ENCODE measurements around the gene VPS11. TPM values are rescaled to one million over a fixed set of nuclear protein-coding genes. Genes with fewer than 3 reads are reported as not detected.

VPS11 gene
- total RNA-seq, 1 donor from 2014 or later = 45.6 TPM

DNA sequence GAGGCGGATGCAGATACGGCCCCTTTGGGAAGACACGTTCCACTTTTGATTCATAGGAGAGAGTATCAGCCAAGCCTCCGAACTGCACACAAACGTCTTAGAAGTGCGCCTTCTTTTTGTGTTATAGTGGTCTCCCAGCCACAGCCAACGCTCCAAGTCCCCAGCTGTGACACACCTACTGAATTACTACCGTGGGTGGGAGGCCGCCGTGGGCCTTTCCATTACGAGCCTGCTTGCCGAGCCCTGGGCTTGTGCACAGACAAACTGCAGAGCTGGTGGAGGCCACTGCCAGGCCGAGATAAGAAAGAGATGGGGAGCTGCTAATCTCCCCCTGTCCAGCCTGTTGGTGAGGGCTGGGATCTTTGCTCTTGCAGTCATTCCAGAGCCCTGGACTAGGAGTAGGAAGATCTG, 17.8 kb downstream of the VPS11 start:
- H3K36me3 ChIP-seq = peaks cover 23% of the 10 kb centered on the region
- no peaks in the 10 kb centered on the region for H3K9me3 ChIP-seq
- intact Hi-C loops (cut with DNase I) = no loop called here
- TF ChIP-seq, protein P1, sequence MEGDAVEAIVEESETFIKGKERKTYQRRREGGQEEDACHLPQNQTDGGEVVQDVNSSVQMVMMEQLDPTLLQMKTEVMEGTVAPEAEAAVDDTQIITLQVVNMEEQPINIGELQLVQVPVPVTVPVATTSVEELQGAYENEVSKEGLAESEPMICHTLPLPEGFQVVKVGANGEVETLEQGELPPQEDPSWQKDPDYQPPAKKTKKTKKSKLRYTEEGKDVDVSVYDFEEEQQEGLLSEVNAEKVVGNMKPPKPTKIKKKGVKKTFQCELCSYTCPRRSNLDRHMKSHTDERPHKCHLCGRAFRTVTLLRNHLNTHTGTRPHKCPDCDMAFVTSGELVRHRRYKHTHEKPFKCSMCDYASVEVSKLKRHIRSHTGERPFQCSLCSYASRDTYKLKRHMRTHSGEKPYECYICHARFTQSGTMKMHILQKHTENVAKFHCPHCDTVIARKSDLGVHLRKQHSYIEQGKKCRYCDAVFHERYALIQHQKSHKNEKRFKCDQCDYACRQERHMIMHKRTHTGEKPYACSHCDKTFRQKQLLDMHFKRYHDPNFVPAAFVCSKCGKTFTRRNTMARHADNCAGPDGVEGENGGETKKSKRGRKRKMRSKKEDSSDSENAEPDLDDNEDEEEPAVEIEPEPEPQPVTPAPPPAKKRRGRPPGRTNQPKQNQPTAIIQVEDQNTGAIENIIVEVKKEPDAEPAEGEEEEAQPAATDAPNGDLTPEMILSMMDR (IDR thresholded peaks at IDR 0.05) = no peak
- H3K27me3 ChIP-seq (ENCODE audit: low read depth) = no peaks in the 10 kb centered on the region
- peaks cover 15% of the 10 kb centered on the region for H3K4me1 ChIP-seq
- no peak for DNase-seq
- no peak for ATAC-seq
- H3K4me3 ChIP-seq = peak overlapping the region; percentile 73
- peak overlapping the region; percentile 93 for H3K27ac ChIP-seq

DNA sequence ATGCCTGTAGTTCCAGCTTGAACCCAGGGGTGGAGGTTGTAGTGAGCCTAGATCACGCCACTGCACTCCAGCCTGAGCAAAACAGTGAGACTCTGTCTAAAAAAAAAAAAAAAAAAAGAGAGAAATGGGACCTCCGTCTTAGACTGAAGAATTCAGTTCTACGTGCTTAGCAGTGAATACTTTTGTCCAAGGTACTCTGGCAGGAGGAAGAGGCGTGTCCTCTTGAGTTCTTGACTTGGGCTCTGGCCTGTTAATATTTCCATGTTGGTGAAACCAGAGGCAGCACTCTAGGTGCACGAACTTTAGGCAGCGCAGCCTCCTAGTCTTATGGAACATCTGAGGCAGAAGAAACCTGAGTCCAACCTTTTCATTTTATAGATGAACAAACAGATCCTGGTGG, 19.5 kb downstream of the VPS11 start:
- Histone ChIP-seq H3K4me3 (no peak overlapping the region), H3K36me3 (peaks cover 8% of the 10 kb centered on the region), H3K27ac (no peak overlapping the region), H3K9me3 (no peaks in the 10 kb centered on the region), H3K4me1 (peaks cover 15% of the 10 kb centered on the region), H3K27me3 (ENCODE audit: low read depth) (no peaks in the 10 kb centered on the region)
- ATAC-seq = no peak
- TF ChIP-seq, protein P1 (IDR thresholded peaks at IDR 0.05) = no peak
- DNase-seq = no peak
- intact Hi-C loops (cut with DNase I) = no loop called here

DNA sequence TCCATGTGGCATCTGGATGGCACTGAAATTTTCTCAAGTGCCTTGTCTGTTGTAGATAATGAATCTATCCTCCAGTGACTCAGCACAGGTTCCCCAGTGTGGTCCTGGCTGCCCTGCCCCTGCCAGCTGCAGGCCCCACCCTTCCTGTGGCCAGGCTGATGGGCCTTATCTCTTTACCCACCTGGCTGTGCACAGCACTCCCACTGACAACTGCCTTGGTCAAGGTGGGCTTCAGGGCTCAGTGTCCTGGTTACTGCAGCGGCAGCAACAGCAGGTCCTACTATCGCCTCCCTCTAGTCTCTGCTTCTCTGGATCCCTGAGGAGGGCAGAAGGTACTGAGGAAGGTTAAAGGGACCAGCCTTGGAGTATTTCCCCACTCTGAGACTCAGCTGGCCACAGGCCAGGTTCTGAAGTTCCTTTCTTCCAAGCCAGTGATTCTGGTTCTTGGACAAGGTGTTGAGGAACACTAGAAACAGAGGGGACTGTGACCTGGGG, 20.2 kb downstream of the VPS11 start:
- Histone ChIP-seq H3K4me3 (no peak overlapping the region), H3K9me3 (no peaks in the 10 kb centered on the region), H3K4me1 (peaks cover 18% of the 10 kb centered on the region), H3K36me3 (peaks cover 7% of the 10 kb centered on the region), H3K27ac (no peak overlapping the region), H3K27me3 (ENCODE audit: low read depth) (no peaks in the 10 kb centered on the region)
- ATAC-seq (no peak), DNase-seq (no peak)
- intact Hi-C loops (cut with DNase I) = no loop called here
- TF ChIP-seq, protein P1 (IDR thresholded peaks at IDR 0.05) = no peak

GRCh38 chr11:119088406-119088805, 20.8 kb downstream of the VPS11 start:
- TF ChIP-seq, protein P1 (IDR thresholded peaks at IDR 0.05) = no peak
- no peaks in the 10 kb centered on the region for H3K27me3 ChIP-seq (ENCODE audit: low read depth)
- no peak for DNase-seq
- H3K36me3 ChIP-seq = peaks cover 13% of the 10 kb centered on the region
- peaks cover 24% of the 10 kb centered on the region for H3K4me1 ChIP-seq
- H3K27ac ChIP-seq = no peak overlapping the region
- intact Hi-C loops (cut with DNase I) = no loop called here
- H3K4me3 ChIP-seq = no peak overlapping the region
- H3K9me3 ChIP-seq = no peaks in the 10 kb centered on the region
- no peak for ATAC-seq

DNA sequence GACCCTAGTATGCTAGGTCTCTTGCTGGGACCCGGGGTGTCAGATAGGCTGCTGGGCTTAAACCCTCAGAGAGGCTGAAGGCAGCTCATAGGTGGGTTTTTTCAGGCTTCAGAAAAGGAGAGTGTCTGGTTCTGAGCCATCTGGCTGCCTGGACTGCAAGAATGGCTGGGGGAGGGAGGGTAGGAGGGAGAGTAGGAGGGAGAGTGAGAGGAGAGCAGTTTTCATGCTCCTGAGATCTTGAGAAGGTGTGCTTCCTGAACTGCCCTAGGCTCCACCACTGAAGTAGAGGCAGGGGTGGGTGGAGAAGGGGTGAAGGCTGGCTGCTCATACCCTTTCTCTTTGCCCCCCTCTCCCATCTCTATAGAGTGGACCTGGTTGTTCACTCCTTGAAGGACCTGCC, 21.7 kb downstream of the VPS11 start:
- peaks cover 29% of the 10 kb centered on the region for H3K4me1 ChIP-seq
- H3K4me3 ChIP-seq = no peak overlapping the region
- intact Hi-C loops (cut with DNase I) = no loop called here
- H3K9me3 ChIP-seq = no peaks in the 10 kb centered on the region
- TF ChIP-seq, protein P1 (IDR thresholded peaks at IDR 0.05) = no peak
- ATAC-seq (no peak), DNase-seq (no peak)
- H3K27me3 ChIP-seq (ENCODE audit: low read depth) = no peaks in the 10 kb centered on the region
- H3K36me3 ChIP-seq = peaks cover 13% of the 10 kb centered on the region
- no peak overlapping the region for H3K27ac ChIP-seq

DNA sequence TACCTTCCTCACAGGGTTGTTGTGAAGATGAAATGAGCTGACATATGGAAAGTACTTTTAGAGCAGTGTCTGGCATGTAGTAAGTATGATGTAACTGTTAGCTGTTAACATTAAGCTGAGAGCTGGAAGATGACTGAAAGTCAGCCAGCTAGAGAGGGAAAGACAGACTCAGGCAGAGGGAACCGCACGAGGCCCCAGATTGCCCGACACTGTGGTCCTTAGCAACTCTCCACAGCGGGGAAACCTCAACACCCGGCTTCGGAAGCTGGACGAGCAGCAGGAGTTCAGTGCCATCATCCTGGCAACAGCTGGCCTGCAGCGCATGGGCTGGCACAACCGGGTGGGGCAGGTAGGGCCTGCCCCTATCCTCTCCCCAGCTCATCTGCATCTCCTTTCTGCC, 23.6 kb downstream of the VPS11 start:
- Histone ChIP-seq H3K36me3 (peaks cover 13% of the 10 kb centered on the region), H3K27ac (no peak overlapping the region), H3K4me3 (no peak overlapping the region), H3K27me3 (ENCODE audit: low read depth) (no peaks in the 10 kb centered on the region), H3K9me3 (no peaks in the 10 kb centered on the region), H3K4me1 (peaks cover 23% of the 10 kb centered on the region)
- intact Hi-C loops (cut with DNase I) = no loop called here
- DNase-seq (no peak), ATAC-seq (no peak)
- TF ChIP-seq, protein P1 (IDR thresholded peaks at IDR 0.05) = no peak

Data from lower lobe of right lung (tissue), 2 donors.